Liver (tissue), 9 donors: ENCODE data around the gene EDA. TPM values are rescaled to one million over a fixed set of nuclear protein-coding genes. Genes with fewer than 3 reads are reported as not detected.

Experiments used
- DNase-seq: peaks from one replicate; pipeline ENCODE4 v3.0.0-alpha.2; 2017; ENCODE audit warnings: low spot score
- H3K27ac ChIP-seq, 2 donors: one replicate each; pipeline ENCODE4 v1.7.0; 2013; ENCODE audit warnings: inconsistent platforms in 2 of 2, low read length in 2 of 2, control low read depth in 1 of 2, low read depth in 1 of 2, mild to moderate bottlenecking in 1 of 2
- H3K27me3 ChIP-seq, 4 donors: one replicate each; pipeline versions ENCODE4 v1.6.1 to v1.7.0; 2013; ENCODE audit warnings: low read length in 3 of 4, inconsistent platforms in 1 of 4, mild to moderate bottlenecking in 1 of 4, moderate library complexity in 1 of 4; ENCODE audit not compliant: control insufficient read depth in 4 of 4, insufficient read depth in 4 of 4
- H3K36me3 ChIP-seq, 4 donors: one replicate each; pipeline versions ENCODE4 v1.6.1 to v1.7.0; 2013; ENCODE audit warnings: low read length in 3 of 4, mild to moderate bottlenecking in 3 of 4, low read depth in 1 of 4, moderate library complexity in 1 of 4; ENCODE audit not compliant: control insufficient read depth in 4 of 4, insufficient read depth in 3 of 4
- H3K4me1 ChIP-seq, 4 donors: one replicate each; pipeline versions ENCODE4 v1.6.1 to v1.7.0; 2013; ENCODE audit warnings: low read length in 3 of 4, mild to moderate bottlenecking in 3 of 4, moderate library complexity in 1 of 4; ENCODE audit not compliant: control insufficient read depth in 4 of 4, insufficient read depth in 4 of 4
- H3K4me3 ChIP-seq, 3 donors: one replicate each; pipeline versions ENCODE4 v1.6.1 to v1.7.0; 2013; ENCODE audit warnings: low read length in 3 of 3, control low read depth in 1 of 3, low read depth in 1 of 3, mild to moderate bottlenecking in 1 of 3
- H3K9ac ChIP-seq, 2 donors: one replicate each; pipeline ENCODE4 v1.7.0; 2013; ENCODE audit warnings: low read length in 2 of 2, mild to moderate bottlenecking in 2 of 2, moderate library complexity in 2 of 2, control low read depth in 1 of 2, low read depth in 1 of 2
- H3K9me3 ChIP-seq, 4 donors: one replicate each; pipeline versions ENCODE4 v1.6.1 to v1.7.0; 2013; ENCODE audit warnings: low read length in 3 of 4; ENCODE audit not compliant: control insufficient read depth in 4 of 4
- EGR1 ChIP-seq, 2 donors: IDR thresholded peaks; 2 replicates each; pipeline ENCODE4 v1.6.1; 2016 to 2018; ENCODE audit warnings: antibody characterized with exemption in 2 of 2, low read depth in 2 of 2
- FOXA1 ChIP-seq: IDR thresholded peaks from 2 replicates; pipeline ENCODE4 v1.6.1; 2016; ENCODE audit warnings: antibody characterized with exemption
- FOXA2 ChIP-seq: IDR thresholded peaks from 2 replicates; pipeline ENCODE4 v1.6.1; 2016; ENCODE audit warnings: antibody characterized with exemption
- HNF4A ChIP-seq, 2 donors: conservative IDR thresholded peaks; 2 replicates each; pipeline ENCODE4 v1.6.1; 2016; ENCODE audit warnings: antibody characterized with exemption in 2 of 2, mild to moderate bottlenecking in 2 of 2
- HNF4G ChIP-seq: IDR thresholded peaks from 2 replicates; pipeline ENCODE4 v1.6.1; 2016; ENCODE audit warnings: antibody characterized with exemption
- JUND ChIP-seq, 2 donors: IDR thresholded peaks; 2 replicates each; pipeline ENCODE4 v1.6.1; 2016; ENCODE audit warnings: antibody characterized with exemption in 2 of 2
- MAX ChIP-seq: IDR thresholded peaks from 2 replicates; pipeline ENCODE4 v1.6.1; 2016; ENCODE audit warnings: antibody characterized with exemption
- NR2F2 ChIP-seq: IDR thresholded peaks from 2 replicates; pipeline ENCODE4 v1.6.1; 2016; ENCODE audit warnings: antibody characterized with exemption
- RAD21 ChIP-seq, 2 donors: IDR thresholded peaks; 2 replicates each; pipeline ENCODE4 v1.6.1; 2016; ENCODE audit warnings: antibody characterized with exemption in 2 of 2, mild to moderate bottlenecking in 2 of 2
- REST ChIP-seq: IDR thresholded peaks from 2 replicates; pipeline ENCODE4 v1.6.1; 2016; ENCODE audit warnings: antibody characterized with exemption, mild to moderate bottlenecking
- TAF1 ChIP-seq: conservative IDR thresholded peaks from 2 replicates; pipeline ENCODE4 v1.6.1; 2016; ENCODE audit warnings: antibody characterized with exemption, mild to moderate bottlenecking
- WGBS: extraction: QIAGEN DNeasy Blood & Tissue Kit; methylation state at CpG from one replicate; pipeline ENCODE4 v1.1.7; 2013; 5-methylcytosine and 5-hydroxymethylcytosine counted together
- polyA plus RNA-seq, 2 donors: library from polyadenylated mRNA; stranded (reverse) in 1 of 2; unstranded in 1 of 2; fragments of 200-250 nt in 1 of 2; fragments of >200 nt in 1 of 2; fragmentation: Nextera tagmentation in 1 of 2; extraction: Ambion mirVana in 1 of 2; gene quantifications; one replicate each; pipeline versions ENCODE4 v1.2.1 to v1.2.3, GENCODE V29; 2013 to 2015
- total RNA-seq, 2 donors: library from RNA; depleted of rRNA; stranded (reverse); fragments of >200 nt; gene quantifications; one replicate each; pipeline ENCODE4 v1.2.3, GENCODE V29; 2014
- TF ChIP-seq, protein P1 (sequence below): fragments of 150-350 bp; IDR thresholded peaks from 2 replicates; pipeline ENCODE4 v1.5.1; 2017; ENCODE audit warnings: improper control_type of control experiment, low read depth, low read length; ENCODE audit not compliant: missing input control
- donor health status: healthy.
- donor health status: healthy.
- donor health status: healthy.
- donor health status: healthy.
- donor health status: healthy.

The EDA gene
- total and polyA plus RNA-seq, 4 donors: 0.39 to 2.6 (median 1.5) TPM

- H3K4me3 ChIP-seq: no peak overlapping the region
Measured at GRCh38 chrX:70039758-70040157, 423.8 kb downstream of the EDA start.

DNA sequence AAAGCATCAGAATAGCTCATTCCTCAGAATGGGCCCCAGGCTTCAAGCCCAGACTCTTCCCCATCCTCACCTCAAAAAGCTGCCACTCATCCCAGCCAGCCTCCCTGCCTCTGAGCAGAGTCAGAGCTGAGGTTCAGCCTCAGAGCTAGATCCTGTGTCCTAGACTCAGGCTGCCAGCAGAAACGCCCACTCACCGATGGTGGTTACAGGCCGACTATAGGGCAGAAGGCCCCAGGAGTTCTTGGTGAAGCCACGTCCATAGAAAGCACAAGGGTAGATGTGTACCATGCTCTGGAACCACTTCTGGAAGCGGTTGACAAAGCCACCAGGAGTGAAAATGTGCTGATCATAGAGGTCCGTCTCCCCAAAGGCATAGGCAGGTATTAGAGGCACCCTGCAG lies 426.1 kb downstream of the EDA start:
- WGBS: 93% methylated on average over 6 of the region's 6 CpGs
- no peaks in the 10 kb centered on the region for H3K36me3 ChIP-seq
- H3K27ac ChIP-seq: no peak overlapping the region
- H3K4me3 ChIP-seq: no peak overlapping the region
- no peak overlapping the region for H3K9ac ChIP-seq
- no peak for DNase-seq
- H3K4me1 ChIP-seq: peaks cover 0 to 8% (median 5%) of the 10 kb centered on the region in 4 donors
- H3K27me3 ChIP-seq: no peaks in the 10 kb centered on the region
- TF ChIP-seq, protein P1, sequence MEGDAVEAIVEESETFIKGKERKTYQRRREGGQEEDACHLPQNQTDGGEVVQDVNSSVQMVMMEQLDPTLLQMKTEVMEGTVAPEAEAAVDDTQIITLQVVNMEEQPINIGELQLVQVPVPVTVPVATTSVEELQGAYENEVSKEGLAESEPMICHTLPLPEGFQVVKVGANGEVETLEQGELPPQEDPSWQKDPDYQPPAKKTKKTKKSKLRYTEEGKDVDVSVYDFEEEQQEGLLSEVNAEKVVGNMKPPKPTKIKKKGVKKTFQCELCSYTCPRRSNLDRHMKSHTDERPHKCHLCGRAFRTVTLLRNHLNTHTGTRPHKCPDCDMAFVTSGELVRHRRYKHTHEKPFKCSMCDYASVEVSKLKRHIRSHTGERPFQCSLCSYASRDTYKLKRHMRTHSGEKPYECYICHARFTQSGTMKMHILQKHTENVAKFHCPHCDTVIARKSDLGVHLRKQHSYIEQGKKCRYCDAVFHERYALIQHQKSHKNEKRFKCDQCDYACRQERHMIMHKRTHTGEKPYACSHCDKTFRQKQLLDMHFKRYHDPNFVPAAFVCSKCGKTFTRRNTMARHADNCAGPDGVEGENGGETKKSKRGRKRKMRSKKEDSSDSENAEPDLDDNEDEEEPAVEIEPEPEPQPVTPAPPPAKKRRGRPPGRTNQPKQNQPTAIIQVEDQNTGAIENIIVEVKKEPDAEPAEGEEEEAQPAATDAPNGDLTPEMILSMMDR: no peak
- TF ChIP-seq HNF4A (conservative IDR thresholded peaks at IDR 0.05) (no peak), EGR1 (IDR thresholded peaks at IDR 0.05; ENCODE audit: low read depth in 2 of 2) (no peak), HNF4G (no peak), MAX (no peak), REST (no peak), JUND (IDR thresholded peaks at IDR 0.05) (no peak)
- H3K9me3 ChIP-seq: no peaks in the 10 kb centered on the region

More at GRCh38 chrX:70039758-70040157, 423.8 kb downstream of the EDA start:
- no peak for DNase-seq
- H3K9ac ChIP-seq: no peak overlapping the region
- no peaks in the 10 kb centered on the region for H3K27me3 ChIP-seq
- WGBS: 54% methylated on average over 2 of the region's 2 CpGs
- H3K36me3 ChIP-seq: no peaks in the 10 kb centered on the region
- H3K9me3 ChIP-seq: no peaks in the 10 kb centered on the region
- H3K27ac ChIP-seq: no peak overlapping the region
- peak in 1 of 2 donors; percentile 11 for TF ChIP-seq HNF4A (conservative IDR thresholded peaks at IDR 0.05)
- no peak for TF ChIP-seq TAF1
- H3K4me1 ChIP-seq: peaks cover 0 to 8% (median 5%) of the 10 kb centered on the region in 4 donors

DNA sequence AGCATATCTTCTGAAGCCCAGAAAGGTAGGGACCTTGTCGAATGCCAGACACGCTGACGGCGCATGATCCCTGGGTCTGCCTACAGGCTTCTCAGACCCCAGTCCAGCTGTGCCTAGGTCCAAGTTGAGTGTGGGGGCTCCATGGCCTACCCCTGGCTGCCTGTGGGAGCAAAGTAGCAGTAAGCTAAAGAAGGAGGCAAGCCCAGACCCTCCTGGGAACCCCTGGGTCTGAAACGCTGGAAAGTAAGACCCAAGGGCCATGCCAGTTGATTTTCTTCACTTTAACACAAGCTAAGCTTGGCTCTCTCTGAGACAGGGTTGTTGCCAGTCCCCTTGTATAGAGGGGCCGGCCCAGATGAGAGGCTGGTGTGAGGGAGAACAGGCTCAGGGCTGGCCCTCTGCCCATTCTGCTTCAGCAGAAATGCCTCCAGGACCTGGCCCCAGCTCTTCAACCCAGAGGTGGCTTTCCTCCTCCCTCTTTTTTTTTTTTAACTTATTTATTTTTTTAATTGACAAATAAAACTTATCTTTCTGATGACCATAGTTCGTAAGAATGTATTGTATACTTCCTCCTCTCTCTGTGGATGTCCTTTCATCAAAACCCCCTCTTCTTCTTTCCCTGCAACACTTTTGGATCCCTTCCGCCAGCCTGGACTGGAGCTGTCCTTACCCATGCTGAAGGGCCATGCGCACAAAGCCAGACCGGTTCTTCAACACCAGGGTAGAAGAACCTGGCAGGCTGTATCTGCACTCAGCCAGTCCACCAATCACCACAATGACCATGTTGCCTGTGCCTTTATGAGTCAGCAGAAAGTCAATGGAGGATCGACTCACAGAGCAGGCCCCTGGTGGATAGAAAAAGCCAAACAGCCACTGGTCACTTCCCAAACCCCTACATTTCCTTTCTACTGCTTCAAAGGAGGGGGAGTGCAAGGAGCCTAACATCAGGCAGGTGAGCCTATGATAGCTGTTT lies 426.8 kb downstream of the EDA start:
- peaks cover 0 to 8% (median 5%) of the 10 kb centered on the region in 4 donors for H3K4me1 ChIP-seq
- no peaks in the 10 kb centered on the region for H3K36me3 ChIP-seq
- H3K27ac ChIP-seq: no peak overlapping the region
- no peaks in the 10 kb centered on the region for H3K27me3 ChIP-seq
- no peak overlapping the region for H3K9ac ChIP-seq
- no peak overlapping the region for H3K4me3 ChIP-seq
- no peaks in the 10 kb centered on the region for H3K9me3 ChIP-seq
- WGBS: 86% methylated on average over 11 of the region's 11 CpGs
- no peak for DNase-seq
- TF ChIP-seq RAD21 (IDR thresholded peaks at IDR 0.05): no peak
- TF ChIP-seq, protein P1: no peak
- no peak for TF ChIP-seq REST
- TF ChIP-seq MAX: no peak
- TF ChIP-seq FOXA1: no peak
- TF ChIP-seq JUND (IDR thresholded peaks at IDR 0.05): no peak
- TF ChIP-seq NR2F2: no peak
- TF ChIP-seq FOXA2: no peak
- TF ChIP-seq HNF4A (conservative IDR thresholded peaks at IDR 0.05): no peak
- no peak for TF ChIP-seq HNF4G
